HG02571 (cell line): ENCODE data around the gene LAT.
"Not testable (repeated sequence)": the region's sequence is repeated elsewhere in the genome, so short reads cannot be mapped to it uniquely, and the experiment has no call there.

Experiments used
- ATAC-seq: cut with Tn5 transposase; IDR thresholded peaks from one replicate; pipeline ENCODE4 v1.9.1; 2021; ENCODE audit warnings: mild to moderate bottlenecking, moderate library complexity; ENCODE audit not compliant: unreplicated experiment

The LAT gene

DNA sequence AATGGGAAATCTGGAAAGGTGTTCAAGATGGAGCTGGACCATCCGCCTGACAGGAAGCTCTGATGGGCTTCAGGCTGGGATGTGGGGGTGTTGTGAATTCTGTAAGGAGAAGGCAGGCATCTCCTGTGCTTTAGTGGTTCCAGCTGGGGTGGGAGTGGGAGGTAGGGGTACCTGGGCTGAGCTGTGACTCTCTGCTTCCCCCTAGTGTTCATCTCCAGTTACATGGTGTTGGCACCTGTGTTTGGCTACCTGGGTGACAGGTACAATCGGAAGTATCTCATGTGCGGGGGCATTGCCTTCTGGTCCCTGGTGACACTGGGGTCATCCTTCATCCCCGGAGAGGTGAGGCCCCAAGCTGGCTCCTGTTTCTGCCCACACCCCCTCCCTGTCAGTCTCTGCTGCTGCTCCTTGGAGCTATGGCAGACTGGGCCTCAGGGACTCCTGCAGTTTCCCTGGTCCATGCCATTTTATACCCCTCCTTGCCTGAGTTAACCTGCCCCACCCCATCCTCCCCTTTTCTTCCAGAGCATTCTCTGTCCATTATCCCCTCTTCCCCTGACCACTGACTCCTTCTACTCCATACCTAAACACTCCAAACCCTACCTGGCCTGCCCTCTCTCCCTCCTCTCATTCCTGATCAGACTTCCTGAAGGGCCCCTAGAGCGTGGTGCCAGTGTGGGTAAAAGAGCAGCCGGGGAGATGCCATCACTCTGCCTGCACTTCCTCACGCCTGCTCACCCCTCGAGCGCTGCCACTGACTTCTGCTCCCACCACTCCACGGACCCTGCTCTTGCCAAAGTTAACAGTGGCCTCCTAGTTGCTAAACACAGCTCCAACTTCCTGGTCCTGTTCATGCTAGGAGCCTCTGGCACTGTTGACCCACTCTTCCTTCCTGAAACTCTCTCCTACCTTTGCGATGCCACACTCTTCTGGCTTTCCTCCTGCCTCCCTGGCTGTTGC lies 6.9 kb upstream of the LAT start:
- ATAC-seq: no peak

DNA sequence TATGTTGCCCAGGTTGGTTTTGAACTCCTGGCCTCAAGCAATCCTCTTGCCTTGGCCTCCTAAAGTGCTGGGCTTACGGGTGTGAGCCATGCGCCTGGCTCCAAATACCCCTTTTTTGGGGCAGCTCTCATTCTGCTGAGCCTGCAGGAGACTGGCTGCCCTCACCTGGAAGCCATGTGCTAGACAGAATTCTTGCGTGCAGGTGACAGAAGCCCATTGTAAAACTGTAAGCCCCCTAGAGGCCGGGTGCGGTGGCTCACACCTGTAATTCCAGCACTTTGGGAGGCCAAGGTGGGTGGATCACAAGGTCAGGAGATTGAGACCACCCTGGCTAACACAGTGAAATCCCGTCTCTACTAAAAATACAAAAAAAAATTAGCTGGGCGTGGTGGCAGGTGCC lies 4.5 kb upstream of the LAT start:
- ATAC-seq: not testable (repeated sequence)

- no peak for ATAC-seq
These were observed 3.9 kb upstream of the LAT start for GRCh38 chr16:28980929-28981328.

DNA sequence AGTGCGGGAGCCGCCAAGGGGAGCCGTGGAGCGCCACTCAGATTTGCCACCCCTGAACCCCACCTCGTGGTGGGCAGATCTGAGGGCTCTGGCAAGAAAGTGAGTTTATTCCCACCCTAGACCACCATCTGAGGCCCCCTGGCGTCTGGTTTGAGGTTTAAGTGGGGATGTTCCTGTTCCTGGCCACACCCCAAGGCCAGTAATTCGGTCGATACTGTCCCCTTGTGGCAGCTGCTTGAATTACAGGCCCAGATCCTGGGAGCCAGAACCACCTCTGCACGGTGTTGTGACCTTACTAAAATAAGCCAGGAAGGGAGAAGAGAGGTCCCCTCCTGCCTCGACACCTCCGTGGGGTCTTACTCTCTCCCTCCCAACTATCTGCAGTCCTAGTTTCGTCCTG lies 3.3 kb upstream of the LAT start:
- ATAC-seq: no peak

DNA sequence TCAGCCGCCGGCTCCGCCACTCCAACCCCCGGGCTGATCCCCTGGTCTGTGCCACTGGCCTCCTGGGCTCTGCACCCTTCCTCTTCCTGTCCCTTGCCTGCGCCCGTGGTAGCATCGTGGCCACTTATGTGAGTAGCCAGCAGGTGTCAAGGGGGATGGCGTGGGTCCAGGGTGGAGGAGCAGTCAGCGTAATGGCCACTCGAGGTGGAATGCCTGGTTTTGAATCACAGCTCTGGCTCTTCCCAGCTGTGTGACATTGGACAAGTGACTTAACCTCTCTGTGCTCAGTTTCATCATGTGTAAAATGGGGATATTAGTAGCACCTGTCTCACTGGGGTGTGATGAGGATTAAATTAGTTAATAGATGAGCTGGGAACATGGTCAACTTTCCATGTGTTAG lies 2.4 kb upstream of the LAT start:
- no peak for ATAC-seq

DNA sequence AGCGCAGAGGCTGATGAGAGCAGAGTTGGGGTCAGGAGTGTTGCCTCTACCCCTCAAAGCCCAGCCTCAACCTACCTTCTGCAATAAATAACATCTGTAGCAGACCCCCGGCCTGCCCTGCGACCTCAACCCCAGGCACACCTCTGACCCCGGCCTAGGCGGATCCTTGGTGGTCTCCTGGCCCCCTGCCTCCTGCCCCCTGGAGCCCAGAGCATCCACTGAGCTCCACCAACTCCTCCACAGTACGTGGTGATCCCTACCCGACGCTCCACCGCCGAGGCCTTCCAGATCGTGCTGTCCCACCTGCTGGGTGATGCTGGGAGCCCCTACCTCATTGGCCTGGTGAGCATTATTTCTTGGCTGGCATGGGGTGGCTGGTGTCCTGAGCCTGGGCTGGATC lies 1.9 kb upstream of the LAT start:
- no peak for ATAC-seq

DNA sequence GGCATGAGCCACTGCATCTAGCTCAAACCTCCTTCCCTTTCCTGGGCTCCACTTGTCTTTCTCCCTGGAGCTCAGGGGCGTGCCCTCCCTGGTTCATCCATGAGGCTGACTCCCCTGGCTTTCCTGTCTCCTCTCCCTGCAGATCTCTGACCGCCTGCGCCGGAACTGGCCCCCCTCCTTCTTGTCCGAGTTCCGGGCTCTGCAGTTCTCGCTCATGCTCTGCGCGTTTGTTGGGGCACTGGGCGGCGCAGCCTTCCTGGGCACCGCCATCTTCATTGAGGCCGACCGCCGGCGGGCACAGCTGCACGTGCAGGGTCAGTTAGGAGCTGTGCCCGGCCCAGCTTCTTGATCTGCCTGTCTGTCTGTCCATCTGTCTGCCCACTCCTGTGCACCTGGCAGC lies 1.2 kb upstream of the LAT start:
- ATAC-seq: no peak

- no peak for ATAC-seq
These were observed 761 bp upstream of the LAT start for GRCh38 chr16:28984091-28984490.

GRCh38 chr16:28985211-28986041 lies 574 bp downstream of the LAT start:
- no peak for ATAC-seq

DNA sequence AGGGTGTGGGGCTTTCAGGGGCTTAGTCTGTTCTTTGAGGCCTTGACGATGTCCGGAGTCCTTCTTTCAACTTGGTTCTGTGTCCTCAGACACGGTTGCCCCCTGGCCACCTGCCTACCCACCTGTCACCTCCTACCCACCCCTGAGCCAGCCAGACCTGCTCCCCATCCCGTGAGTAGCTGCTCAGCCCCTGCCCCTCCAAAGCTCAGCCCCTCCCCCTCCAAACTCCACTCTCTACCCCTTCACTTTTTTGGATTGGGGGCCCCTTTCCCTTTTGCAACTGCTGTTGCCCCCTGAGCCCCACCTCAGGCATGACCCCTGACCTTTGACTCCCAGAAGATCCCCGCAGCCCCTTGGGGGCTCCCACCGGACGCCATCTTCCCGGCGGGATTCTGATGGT lies 1.2 kb downstream of the LAT start:
- ATAC-seq: no peak

GRCh38 chr16:28986492-28986891 lies 1.6 kb downstream of the LAT start:
- no peak for ATAC-seq

DNA sequence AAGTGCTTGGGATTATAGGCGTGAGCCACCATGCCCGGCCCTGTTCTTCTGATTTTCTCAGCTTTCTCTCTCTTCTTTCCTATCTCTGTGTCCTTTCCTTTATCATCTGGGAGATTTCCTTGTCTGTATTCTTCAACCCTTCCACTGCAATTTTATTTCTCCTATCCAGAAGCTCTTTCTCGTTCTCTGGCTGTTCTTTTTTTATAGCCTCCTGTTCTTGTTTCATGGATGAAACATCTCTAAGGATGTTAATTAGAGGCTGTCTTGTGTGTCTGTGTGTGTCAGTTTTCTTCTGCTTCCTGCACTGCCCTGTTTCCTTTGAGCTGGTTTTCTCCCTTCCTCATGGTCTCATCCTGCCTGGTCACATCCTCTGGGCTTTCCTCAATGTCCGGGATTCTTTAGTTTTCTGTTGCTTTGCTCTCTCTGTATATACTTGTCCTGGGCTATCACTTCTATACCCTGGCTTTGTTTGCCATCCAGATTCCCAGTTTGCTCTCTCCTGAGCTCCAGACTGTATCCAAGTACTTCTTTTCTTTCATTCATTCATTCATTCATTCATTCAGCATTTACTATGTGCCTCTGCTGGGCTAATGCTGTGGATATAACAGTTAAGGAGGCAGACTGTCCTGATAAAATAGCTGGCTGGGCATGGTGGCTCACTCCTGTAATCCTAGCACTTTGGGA lies 2.5 kb downstream of the LAT start:
- no peak for ATAC-seq

- ATAC-seq: no peak
These were observed 4.5 kb downstream of the LAT start for GRCh38 chr16:28989363-28989762.

- no peak for ATAC-seq
These were observed 5.7 kb downstream of the LAT start for GRCh38 chr16:28990375-28991040.

DNA sequence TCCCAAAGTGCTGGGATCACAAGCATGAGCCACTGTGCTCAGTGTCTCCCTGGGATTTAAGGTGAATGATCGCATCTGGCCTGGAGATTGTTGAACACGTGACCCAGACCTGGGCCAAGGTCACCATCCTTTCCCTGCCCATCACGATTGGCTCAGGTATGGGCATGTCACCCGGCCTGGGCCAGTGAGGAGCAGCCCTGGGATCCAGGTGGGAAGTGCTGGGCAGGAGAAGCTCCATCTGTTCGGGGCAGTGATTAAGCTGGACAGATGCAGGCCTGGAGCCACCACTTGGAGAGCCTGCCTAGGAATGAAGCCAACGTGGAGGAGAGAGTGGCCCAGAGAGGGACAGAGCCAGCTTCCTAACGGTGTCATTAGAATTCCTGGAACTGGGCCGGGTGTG lies 6.8 kb downstream of the LAT start:
- ATAC-seq: no peak

GRCh38 chr16:28992496-28992895 lies 7.6 kb downstream of the LAT start:
- no peak for ATAC-seq

GRCh38 chr16:28998837-28999236 lies 14.0 kb downstream of the LAT start:
- ATAC-seq: no peak

- ATAC-seq: no peak
These were observed 14.7 kb downstream of the LAT start for GRCh38 chr16:28999577-28999976.

- no peak for ATAC-seq
These were observed 15.2 kb downstream of the LAT start for GRCh38 chr16:29000019-29000418.

GRCh38 chr16:29004496-29005139 lies 19.8 kb downstream of the LAT start:
- not testable (repeated sequence) for ATAC-seq
